H9 (cell line): ENCODE data around the gene KLHDC2. TPM values are rescaled to one million over a fixed set of nuclear protein-coding genes. Genes with fewer than 3 reads are reported as not detected.

Experiments used
- DNase-seq: peaks from one replicate; pipeline ENCODE4 v3.0.0-alpha.2; 2017
- H2AFZ ChIP-seq: one replicate; pipeline ENCODE4 v1.6.1; 2013; ENCODE audit warnings: mild to moderate bottlenecking, low read length, control low read depth, moderate library complexity
- H2AK5ac ChIP-seq: 2 replicates; pipeline ENCODE4 v1.6.1; 2013; ENCODE audit warnings: low read length, control low read depth, mixed read lengths; ENCODE audit not compliant: insufficient read length
- H2BK120ac ChIP-seq: one replicate; pipeline ENCODE4 v1.6.1; 2013; ENCODE audit warnings: low read depth, mild to moderate bottlenecking, low read length, control low read depth, inconsistent platforms; ENCODE audit not compliant: poor library complexity, severe bottlenecking
- H2BK12ac ChIP-seq: 2 replicates; pipeline ENCODE4 v1.6.1; 2013; ENCODE audit warnings: low read length, control low read depth, mixed read lengths, low read depth; ENCODE audit not compliant: insufficient read length
- H2BK15ac ChIP-seq: 2 replicates; pipeline ENCODE4 v1.6.1; 2013; ENCODE audit warnings: low read depth, low read length, control low read depth
- H2BK20ac ChIP-seq: one replicate; pipeline ENCODE4 v1.6.1; 2013; ENCODE audit warnings: low read depth, mild to moderate bottlenecking, low read length, control low read depth, inconsistent platforms; ENCODE audit not compliant: poor library complexity, severe bottlenecking
- H2BK5ac ChIP-seq: 2 replicates; pipeline ENCODE4 v1.6.1; 2013; ENCODE audit warnings: low read length, control low read depth, mixed read lengths; ENCODE audit not compliant: insufficient read length
- H3K14ac ChIP-seq: 2 replicates; pipeline ENCODE4 v1.6.1; 2013; ENCODE audit warnings: low read length, control low read depth; ENCODE audit not compliant: insufficient read depth
- H3K18ac ChIP-seq: 2 replicates; pipeline ENCODE4 v1.6.1; 2013; ENCODE audit warnings: low read depth, mild to moderate bottlenecking, mixed read lengths, low read length, control low read depth; ENCODE audit not compliant: insufficient read length
- H3K23ac ChIP-seq: 2 replicates; pipeline ENCODE4 v1.6.1; 2013; ENCODE audit warnings: low read length, control low read depth, mixed read lengths, low read depth; ENCODE audit not compliant: insufficient read length
- H3K23me2 ChIP-seq: 2 replicates; pipeline ENCODE4 v1.6.1; 2013; ENCODE audit warnings: low read depth, mild to moderate bottlenecking, mixed read lengths, low read length, control low read depth; ENCODE audit not compliant: insufficient read length, poor library complexity, severe bottlenecking
- H3K27ac ChIP-seq: 2 replicates; pipeline ENCODE4 v1.5.1; 2013; ENCODE audit warnings: low read length, control low read depth, mixed read lengths, low read depth; ENCODE audit not compliant: insufficient read length
- H3K27me3 ChIP-seq: 2 replicates; pipeline ENCODE4 v1.6.1; 2013; ENCODE audit warnings: low read length, control low read depth, inconsistent platforms; ENCODE audit not compliant: insufficient read depth
- H3K4ac ChIP-seq: 2 replicates; pipeline ENCODE4 v1.6.1; 2013; ENCODE audit warnings: low read depth, mild to moderate bottlenecking, control low read depth, inconsistent platforms, low read length, moderate library complexity
- H3K4me1 ChIP-seq: 2 replicates; pipeline ENCODE4 v1.6.1; 2013; ENCODE audit warnings: low read length, control low read depth, inconsistent platforms; ENCODE audit not compliant: insufficient read depth
- H3K4me2 ChIP-seq: 2 replicates; pipeline ENCODE4 v1.6.1; 2013; ENCODE audit warnings: low read length, control low read depth, mixed read lengths; ENCODE audit not compliant: insufficient read length, insufficient read depth
- H3K56ac ChIP-seq: 2 replicates; pipeline ENCODE4 v1.6.1; 2013; ENCODE audit warnings: low read depth, mild to moderate bottlenecking, mixed read lengths, low read length, control low read depth; ENCODE audit not compliant: insufficient read length
- H3K79me1 ChIP-seq: 2 replicates; pipeline ENCODE4 v1.6.1; 2013; ENCODE audit warnings: low read depth, mild to moderate bottlenecking, moderate library complexity, low read length, control low read depth, inconsistent platforms; ENCODE audit not compliant: insufficient read depth, poor library complexity, severe bottlenecking
- H3K79me2 ChIP-seq: 2 replicates; pipeline ENCODE4 v1.6.1; 2013; ENCODE audit warnings: low read length, control low read depth, inconsistent platforms; ENCODE audit not compliant: insufficient read depth
- H3K9ac ChIP-seq: 2 replicates; pipeline ENCODE4 v1.6.1; 2013; ENCODE audit warnings: low read length, control low read depth, mixed read lengths; ENCODE audit not compliant: insufficient read length; ENCODE audit errors: extremely low read depth
- H3K9me3 ChIP-seq: one replicate; pipeline ENCODE4 v1.6.1; 2013; ENCODE audit warnings: low read depth, low read length, inconsistent platforms; ENCODE audit not compliant: control insufficient read depth
- H3T11ph ChIP-seq: one replicate; pipeline ENCODE4 v1.6.1; 2013; ENCODE audit warnings: mild to moderate bottlenecking, low read length, control low read depth, inconsistent platforms
- H4K20me1 ChIP-seq: one replicate; pipeline ENCODE4 v1.6.1; 2013; ENCODE audit not compliant: control insufficient read depth, insufficient read length, insufficient read depth
- H4K5ac ChIP-seq: 2 replicates; pipeline ENCODE4 v1.6.1; 2013; ENCODE audit warnings: low read depth, mild to moderate bottlenecking, mixed read lengths, low read length, control low read depth; ENCODE audit not compliant: insufficient read length
- H4K8ac ChIP-seq: replicated peaks from 2 replicates; pipeline ENCODE4 v1.6.1; 2013; ENCODE audit warnings: low read length, control low read depth, mixed read lengths, low read depth; ENCODE audit not compliant: insufficient read length
- H4K91ac ChIP-seq: 2 replicates; pipeline ENCODE4 v1.6.1; 2013; ENCODE audit warnings: low read depth, mild to moderate bottlenecking, moderate library complexity, mixed read lengths, low read length, control low read depth; ENCODE audit not compliant: insufficient read length
- H3K27ac Mint-ChIP-seq, 3 experiments: 2 replicates in 2 of 3; 3 replicates in 1 of 3; pipeline ENCODE4 v1.8.0; 2020 to 2021; ENCODE audit warnings: mixed read lengths in 3 of 3, mild to moderate bottlenecking in 1 of 3, moderate library complexity in 1 of 3
- H3K27me3 Mint-ChIP-seq: 2 replicates; pipeline ENCODE4 v1.8.0; 2021; ENCODE audit warnings: low read depth, mild to moderate bottlenecking, moderate library complexity, mixed read lengths
- H3K36me3 Mint-ChIP-seq, 3 experiments: 2 replicates in 2 of 3; 3 replicates in 1 of 3; pipeline ENCODE4 v1.8.0; 2020 to 2021; ENCODE audit warnings: low read depth in 3 of 3, mixed read lengths in 3 of 3; ENCODE audit not compliant: insufficient read depth in 1 of 3
- H3K4me1 Mint-ChIP-seq, 2 experiments: 2 replicates each; pipeline ENCODE4 v1.8.0; 2020; ENCODE audit warnings: mixed read lengths in 2 of 2
- H3K4me3 Mint-ChIP-seq, 2 experiments: 2 replicates in 1 of 2; 3 replicates in 1 of 2; pipeline ENCODE4 v1.8.0; 2020 to 2021; ENCODE audit warnings: mild to moderate bottlenecking in 2 of 2, mixed read lengths in 2 of 2, moderate library complexity in 1 of 2
- H3K9me3 Mint-ChIP-seq, 2 experiments: 2 replicates in 1 of 2; 3 replicates in 1 of 2; pipeline ENCODE4 v1.8.0; 2020; ENCODE audit warnings: mild to moderate bottlenecking in 2 of 2, mixed read lengths in 2 of 2, moderate library complexity in 1 of 2
- WGBS: extraction: QIAGEN DNeasy Blood & Tissue Kit; methylation state at CpG from one replicate; pipeline ENCODE4 v1.1.7; 2013; ENCODE audit warnings: missing lambda C conversion rate, low lambda C conversion rate, mixed read lengths; ENCODE audit not compliant: insufficient read length; ENCODE audit errors: extremely low coverage; 5-methylcytosine and 5-hydroxymethylcytosine counted together
- total RNA-seq: library from RNA; stranded (reverse); gene quantifications from 2 replicates; pipeline ENCODE4 v1.2.1, GENCODE V29; 2021
- TF ChIP-seq, protein P1 (sequence below): fragments of 200-600 bp; sonication (generic); conservative IDR thresholded peaks from 3 replicates; pipeline ENCODE4 v1.8.0; 2021; ENCODE audit warnings: antibody characterized with exemption, mild to moderate bottlenecking

The KLHDC2 gene
- total RNA-seq, 1 experiment from 2014 or later: 41.6 TPM

DNA sequence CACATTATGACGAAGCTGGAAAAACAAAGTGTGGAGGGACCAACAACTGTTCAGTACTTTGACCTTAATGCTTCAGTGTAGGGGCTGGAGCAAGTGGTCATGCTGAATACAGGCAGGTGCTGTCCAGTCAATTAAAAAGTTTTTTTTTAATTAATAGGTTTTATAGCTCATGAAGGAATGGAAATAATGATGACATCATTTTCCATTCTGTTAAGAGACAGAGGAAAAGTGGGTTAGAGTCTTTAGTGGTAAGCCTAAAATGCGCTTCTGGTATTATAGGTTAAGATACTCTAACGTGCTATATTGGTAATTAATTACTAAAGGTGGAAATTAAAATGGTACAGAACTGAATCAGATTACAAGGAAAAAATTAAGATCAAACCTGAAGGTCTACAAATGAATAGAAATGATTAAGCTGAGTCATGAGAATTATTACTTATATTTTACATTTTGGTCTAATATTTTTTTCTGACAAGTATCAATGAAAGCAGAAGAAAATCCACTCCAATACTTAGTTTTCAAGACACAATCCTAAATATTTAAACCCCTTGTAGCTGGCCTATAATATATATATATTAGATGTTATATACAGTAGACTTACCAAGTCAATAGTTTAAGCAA is 15.6 kb downstream of the KLHDC2 start:
- no peaks in the 10 kb centered on the region for H3K9me3 ChIP-seq
- peaks cover 28 to 90% (median 65%) of the 10 kb centered on the region in 3 experiments; a peak in 6 of 7 replicates for H3K36me3 Mint-ChIP-seq
- no peaks in the 10 kb centered on the region for H4K20me1 ChIP-seq
- H3K9ac ChIP-seq: no peak overlapping the region
- H3K23ac ChIP-seq: no peak overlapping the region
- no peak overlapping the region for H3K4ac ChIP-seq
- no peak overlapping the region for H2AFZ ChIP-seq
- no peak overlapping the region for H3K18ac ChIP-seq
- H3K79me1 ChIP-seq: no peaks in the 10 kb centered on the region
- WGBS: no CpG with 5 or more reads among the region's 3 CpGs
- H2AK5ac ChIP-seq: no peak overlapping the region
- no peaks in the 10 kb centered on the region for H3K23me2 ChIP-seq
- DNase-seq: no peak
- H4K91ac ChIP-seq: no peak overlapping the region
- H4K5ac ChIP-seq: no peak overlapping the region
- H2BK120ac ChIP-seq: no peak overlapping the region
- H3K4me2 ChIP-seq: no peak overlapping the region
- no peaks in the 10 kb centered on the region for H3K4me1 ChIP-seq
- no peak overlapping the region for H4K8ac ChIP-seq
- H2BK15ac ChIP-seq: no peak overlapping the region
- H3K4me1 Mint-ChIP-seq: no peaks in the 10 kb centered on the region
- no peak overlapping the region for H2BK12ac ChIP-seq
- H3K27me3 Mint-ChIP-seq: no peaks in the 10 kb centered on the region
- no peaks in the 10 kb centered on the region for H3K79me2 ChIP-seq
- H2BK20ac ChIP-seq: no peak overlapping the region
- no peaks in the 10 kb centered on the region for H3K27me3 ChIP-seq
- H3K27ac Mint-ChIP-seq: no peak overlapping the region
- H3K4me3 Mint-ChIP-seq: no peak overlapping the region
- no peak overlapping the region for H3K27ac ChIP-seq
- H3K56ac ChIP-seq: no peak overlapping the region
- no peaks in the 10 kb centered on the region for H3K9me3 Mint-ChIP-seq
- no peak overlapping the region for H3K14ac ChIP-seq
- TF ChIP-seq, protein P1, sequence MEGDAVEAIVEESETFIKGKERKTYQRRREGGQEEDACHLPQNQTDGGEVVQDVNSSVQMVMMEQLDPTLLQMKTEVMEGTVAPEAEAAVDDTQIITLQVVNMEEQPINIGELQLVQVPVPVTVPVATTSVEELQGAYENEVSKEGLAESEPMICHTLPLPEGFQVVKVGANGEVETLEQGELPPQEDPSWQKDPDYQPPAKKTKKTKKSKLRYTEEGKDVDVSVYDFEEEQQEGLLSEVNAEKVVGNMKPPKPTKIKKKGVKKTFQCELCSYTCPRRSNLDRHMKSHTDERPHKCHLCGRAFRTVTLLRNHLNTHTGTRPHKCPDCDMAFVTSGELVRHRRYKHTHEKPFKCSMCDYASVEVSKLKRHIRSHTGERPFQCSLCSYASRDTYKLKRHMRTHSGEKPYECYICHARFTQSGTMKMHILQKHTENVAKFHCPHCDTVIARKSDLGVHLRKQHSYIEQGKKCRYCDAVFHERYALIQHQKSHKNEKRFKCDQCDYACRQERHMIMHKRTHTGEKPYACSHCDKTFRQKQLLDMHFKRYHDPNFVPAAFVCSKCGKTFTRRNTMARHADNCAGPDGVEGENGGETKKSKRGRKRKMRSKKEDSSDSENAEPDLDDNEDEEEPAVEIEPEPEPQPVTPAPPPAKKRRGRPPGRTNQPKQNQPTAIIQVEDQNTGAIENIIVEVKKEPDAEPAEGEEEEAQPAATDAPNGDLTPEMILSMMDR: no peak
- H2BK5ac ChIP-seq: no peak overlapping the region
- H3T11ph ChIP-seq: no peak overlapping the region
